ENCODE results near the gene NPIPA3. TPM values are rescaled to one million over a fixed set of nuclear protein-coding genes. Genes with fewer than 3 reads are reported as not detected.
"Not testable (repeated sequence)": the region's sequence is repeated elsewhere in the genome, so short reads cannot be mapped to it uniquely, and the experiment has no call there.

NPIPA3 gene
- polyA plus RNA-seq (2013, experiment 1 of 2; ENCODE audit: insufficient read length): 1.2 TPM
- polyA plus RNA-seq (2013, experiment 2 of 2; ENCODE audit: insufficient read length): 5.6 TPM

GRCh38 chr16:14703156-14704011 lies at the start of gene NPIPA3:
TSS of gene NPIPA3 (plus strand) at chr16:14703411. CDS start at chr16:14708944, 5,533 bp downstream.
- not testable (repeated sequence) for DNase-seq

- DNase-seq: no peak
Measured at GRCh38 chr16:14658063-14658462, 45.1 kb upstream of the NPIPA3 start.

- no peak for DNase-seq
Measured at GRCh38 chr16:14667347-14668266, 35.6 kb upstream of the NPIPA3 start.

GRCh38 chr16:14668556-14669223 lies 34.5 kb upstream of the NPIPA3 start:
- DNase-seq: no peak

- no peak for DNase-seq
Measured at GRCh38 chr16:14669776-14670175, 33.4 kb upstream of the NPIPA3 start.

- DNase-seq: no peak
Measured at GRCh38 chr16:14672403-14672971, 30.7 kb upstream of the NPIPA3 start.

GRCh38 chr16:14676633-14677032 lies 26.6 kb upstream of the NPIPA3 start:
- no peak for DNase-seq

GRCh38 chr16:14677627-14678026 lies 25.6 kb upstream of the NPIPA3 start:
- no peak for DNase-seq

- no peak for DNase-seq
Measured at GRCh38 chr16:14678748-14679497, 24.3 kb upstream of the NPIPA3 start.

GRCh38 chr16:14680396-14680795 lies 22.8 kb upstream of the NPIPA3 start:
- DNase-seq: not testable (repeated sequence)

- no peak for DNase-seq
Measured at GRCh38 chr16:14681115-14681514, 22.1 kb upstream of the NPIPA3 start.

- DNase-seq: no peak
Measured at GRCh38 chr16:14682121-14682520, 21.1 kb upstream of the NPIPA3 start.

- peak; percentile 17 for DNase-seq
Measured at GRCh38 chr16:14685870-14686793, 17.1 kb upstream of the NPIPA3 start.

GRCh38 chr16:14694129-14694528 lies 9.1 kb upstream of the NPIPA3 start, which contains the start of gene PLA2G10:
TSS of gene PLA2G10 (minus strand) at chr16:14694308. CDS start at chr16:14694229, 79 bp downstream.
- DNase-seq: not testable (repeated sequence)

GRCh38 chr16:14701859-14702258 lies 1.4 kb upstream of the NPIPA3 start:
- DNase-seq: not testable (repeated sequence)

GRCh38 chr16:14702672-14703071 lies 539 bp upstream of the NPIPA3 start:
- DNase-seq: not testable (repeated sequence)

- DNase-seq: not testable (repeated sequence)
Measured at GRCh38 chr16:14733233-14733632, 30.0 kb downstream of the NPIPA3 start.

- not testable (repeated sequence) for DNase-seq
Measured at GRCh38 chr16:14740832-14741385, 37.7 kb downstream of the NPIPA3 start.

GRCh38 chr16:14741794-14742193 lies 38.6 kb downstream of the NPIPA3 start:
- DNase-seq: not testable (repeated sequence)

Data from fibroblast of skin of back (primary cell).